Hippocampal formation (tissue), 2 donors: ENCODE results near the gene FOXO3.

ENCODE experiments used
- DNase-seq, 2 donors: peaks; one replicate each; lab custom pipeline; 2025; lab: John Stamatoyannopoulos, UW

FOXO3 gene

DNA sequence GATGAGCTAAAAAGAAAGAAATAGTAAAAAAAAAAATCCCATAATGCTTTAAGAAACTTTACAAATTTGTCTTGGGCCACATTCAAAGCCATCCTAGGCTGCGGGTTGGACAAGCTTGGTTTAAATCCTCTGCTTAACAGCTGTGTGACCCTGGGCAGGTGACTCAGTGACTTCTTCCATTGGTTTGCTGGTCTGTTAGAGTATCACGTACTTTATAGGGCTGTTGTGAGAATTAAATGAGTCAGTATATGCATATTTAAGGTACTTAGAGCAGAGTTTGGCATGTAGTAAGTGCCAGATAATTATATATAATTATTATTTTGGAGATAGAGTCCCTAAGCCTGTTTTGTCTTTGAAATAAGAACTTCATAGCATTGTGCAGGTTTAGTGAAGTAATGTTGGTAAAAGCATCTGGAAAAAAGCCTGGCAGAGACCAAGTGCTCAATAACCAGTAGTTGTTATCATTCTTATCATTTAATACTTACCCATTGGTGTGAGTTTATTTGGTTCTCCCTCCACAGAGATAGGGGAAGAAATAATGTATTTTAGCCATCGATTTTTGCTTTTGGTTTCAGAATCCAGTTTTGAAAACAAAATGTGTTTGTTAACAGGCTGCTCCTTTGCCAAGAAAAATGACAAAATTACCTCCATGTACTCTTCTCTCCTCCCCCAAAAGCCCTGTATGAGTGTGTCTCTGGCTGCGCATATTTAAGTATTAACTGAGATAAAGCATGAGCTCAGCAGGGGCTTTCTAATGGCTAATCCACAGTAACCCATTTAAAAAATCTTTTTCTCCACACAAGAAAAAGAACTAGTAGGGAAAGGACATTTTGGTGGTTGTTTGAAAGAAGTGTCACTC is 67.2 kb downstream of the FOXO3 start:
- no peak for DNase-seq

DNA sequence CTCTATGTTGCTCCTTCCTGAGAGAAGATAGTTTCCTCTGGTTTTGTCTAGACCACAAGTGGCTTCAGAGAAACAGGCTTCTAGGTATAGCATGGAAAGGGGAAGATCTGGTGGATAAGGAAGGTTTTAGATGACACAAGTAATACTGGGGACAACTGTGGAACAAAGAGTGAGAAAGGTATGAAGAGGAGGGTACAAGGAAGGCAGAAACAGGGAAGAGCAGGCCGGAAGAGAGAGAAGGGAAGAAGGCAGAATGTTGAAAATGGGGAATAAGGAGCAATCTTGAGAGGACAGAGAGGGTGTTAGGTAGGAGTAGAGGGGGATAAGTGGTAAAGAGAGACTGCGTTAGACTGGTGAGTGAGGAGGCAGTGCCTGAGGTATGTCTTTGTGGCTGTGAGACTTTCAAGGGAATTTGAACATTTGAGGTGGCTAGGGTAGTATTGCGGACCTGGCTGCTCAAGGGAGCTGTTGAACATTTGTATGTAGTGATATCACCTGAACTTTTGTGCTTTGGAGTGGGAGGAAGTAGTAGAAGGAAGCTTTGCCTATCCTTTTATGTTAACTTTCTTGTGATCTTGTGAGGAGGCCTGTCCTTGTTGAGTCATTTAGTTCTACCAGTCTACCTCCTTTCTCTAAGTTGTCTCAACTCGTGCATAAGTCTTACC is 69.5 kb downstream of the FOXO3 start:
- no peak for DNase-seq

- DNase-seq = no peak
Measured at GRCh38 chr6:108632441-108632840, 71.7 kb downstream of the FOXO3 start.

GRCh38 chr6:108633436-108633835 is 72.7 kb downstream of the FOXO3 start:
- DNase-seq = no peak

DNA sequence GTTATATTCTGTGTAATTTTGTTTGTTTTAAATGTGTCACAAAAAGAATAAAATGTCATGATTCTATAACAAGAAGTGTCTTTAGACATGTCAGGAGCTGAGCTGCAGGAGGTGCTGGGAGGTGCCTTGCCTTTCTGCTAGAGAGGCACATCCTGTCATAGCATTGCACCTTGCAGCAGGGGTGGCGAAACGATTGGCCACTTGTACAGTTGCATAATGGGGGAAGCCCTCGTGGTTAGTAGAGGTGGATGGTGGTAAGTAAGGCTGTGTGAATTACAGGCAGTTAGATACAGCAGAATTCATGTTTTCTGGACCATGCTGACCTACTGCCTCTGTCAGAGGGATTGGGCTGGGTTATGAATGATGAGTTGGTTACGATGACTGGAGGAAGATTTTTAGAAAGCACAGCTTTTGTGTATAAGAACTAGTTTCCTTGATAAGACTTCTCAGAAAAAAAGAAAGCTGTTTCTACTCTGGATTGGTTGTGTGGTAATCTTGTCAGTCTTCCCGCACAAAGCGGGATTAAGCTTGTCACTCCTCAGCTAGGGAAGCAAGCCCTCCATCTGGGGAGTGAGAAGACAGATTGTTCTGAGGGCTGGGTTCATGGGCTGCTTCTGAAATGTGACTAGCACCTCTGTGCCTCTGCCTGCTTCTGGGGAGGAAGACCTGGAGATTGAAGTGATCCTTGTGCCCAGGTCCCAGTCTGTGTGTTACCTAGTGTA is 74.9 kb downstream of the FOXO3 start:
- no peak for DNase-seq

DNA sequence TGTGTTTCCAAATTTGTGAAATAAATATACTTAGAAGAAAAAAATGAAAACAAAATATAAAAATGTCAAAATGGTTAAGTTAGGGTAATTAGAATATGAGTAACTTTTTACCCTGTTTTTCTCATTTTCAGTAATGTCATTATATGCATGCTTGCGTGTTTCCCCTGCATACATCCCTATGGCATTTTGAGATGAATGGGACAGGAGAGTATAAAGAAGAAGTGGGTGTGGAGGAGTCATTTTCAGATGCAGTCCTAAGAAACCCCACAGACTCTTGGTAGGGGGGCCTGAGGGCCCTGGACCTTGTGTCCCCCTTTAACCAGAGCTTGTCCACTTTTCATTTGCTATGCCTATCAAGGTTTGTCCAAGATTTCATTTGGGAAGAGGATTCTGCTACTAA is 77.2 kb downstream of the FOXO3 start:
- no peak for DNase-seq

GRCh38 chr6:108638993-108639392 is 78.3 kb downstream of the FOXO3 start:
- no peak for DNase-seq

DNA sequence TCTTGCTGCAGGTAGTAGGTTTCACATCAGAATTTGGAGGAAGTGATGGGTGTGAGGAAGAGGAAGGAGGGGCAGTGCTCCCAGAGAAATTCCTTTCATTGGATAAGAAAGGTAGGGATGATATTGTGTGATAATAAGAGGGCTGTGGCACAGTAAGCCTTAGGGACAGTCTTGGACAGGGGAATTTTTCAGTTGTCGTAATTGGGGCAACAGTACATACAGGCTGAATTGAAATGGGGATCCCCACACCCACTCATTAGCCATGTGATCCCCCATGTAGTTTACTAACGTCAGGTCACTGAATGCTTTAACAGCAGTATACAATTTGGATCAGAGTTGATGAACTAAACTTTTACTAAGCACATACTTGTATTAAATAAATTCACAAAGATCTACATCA is 79.4 kb downstream of the FOXO3 start:
- no peak for DNase-seq

- no peak for DNase-seq
Measured at GRCh38 chr6:108643184-108643583, 82.5 kb downstream of the FOXO3 start.

- DNase-seq = no peak
Measured at GRCh38 chr6:108644252-108644651, 83.5 kb downstream of the FOXO3 start.

DNA sequence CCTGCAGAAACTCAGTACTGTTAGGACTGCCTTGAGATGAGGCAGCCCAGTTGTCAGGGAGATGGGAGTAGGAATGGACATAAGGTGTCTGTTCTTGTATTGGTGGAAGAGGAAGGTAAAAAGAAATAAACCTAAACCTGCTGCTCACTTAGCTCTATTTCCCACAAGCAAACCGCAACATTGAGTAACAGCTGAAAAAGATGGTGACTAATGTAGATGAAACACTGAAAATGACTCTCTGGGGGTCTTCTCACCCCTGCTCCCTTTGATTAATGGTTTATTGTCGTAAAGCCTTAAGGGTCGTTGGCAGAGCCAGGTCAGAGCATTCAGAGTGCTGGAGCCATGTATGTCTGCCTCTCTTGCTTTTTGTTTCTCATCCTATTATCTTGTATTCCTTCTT is 87.5 kb downstream of the FOXO3 start:
- no peak for DNase-seq

DNA sequence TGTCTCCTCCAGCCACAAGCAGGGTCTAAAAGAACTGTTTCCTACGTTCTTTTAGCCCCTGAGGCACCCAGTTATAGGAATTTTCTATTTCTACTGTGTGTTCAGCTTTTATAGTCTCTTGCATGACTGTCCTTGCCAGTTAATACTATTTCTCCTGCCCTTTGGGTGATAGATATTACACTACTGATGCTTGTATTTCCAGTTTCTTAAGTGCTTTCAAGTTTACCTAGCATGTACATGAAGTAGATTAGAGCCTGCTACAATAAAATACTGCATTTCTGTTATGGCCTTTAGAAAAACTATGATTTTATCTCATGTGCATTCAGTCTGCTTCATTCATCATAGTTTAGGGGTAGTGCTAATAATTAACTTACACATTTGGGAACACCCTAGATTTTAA is 89.6 kb downstream of the FOXO3 start:
- no peak for DNase-seq

DNA sequence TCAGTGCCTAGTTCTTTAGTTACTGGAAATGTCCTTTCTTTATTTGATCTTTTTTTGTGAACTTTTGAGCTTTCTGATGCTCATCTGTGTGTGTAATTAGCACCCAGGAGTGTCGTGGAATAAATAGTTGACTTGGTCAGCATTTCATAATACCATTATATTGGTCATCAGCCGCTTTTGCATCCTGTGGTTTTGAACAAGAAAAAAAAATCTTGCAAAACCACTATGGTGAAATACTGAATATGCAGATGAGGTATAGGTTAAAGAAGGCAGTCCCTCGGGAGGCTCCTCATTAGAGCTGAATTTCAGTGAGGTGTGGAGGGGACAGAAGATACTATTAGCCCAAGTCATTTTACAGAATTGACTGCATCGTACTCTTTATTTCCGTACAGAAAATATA is 90.1 kb downstream of the FOXO3 start:
- no peak for DNase-seq

DNA sequence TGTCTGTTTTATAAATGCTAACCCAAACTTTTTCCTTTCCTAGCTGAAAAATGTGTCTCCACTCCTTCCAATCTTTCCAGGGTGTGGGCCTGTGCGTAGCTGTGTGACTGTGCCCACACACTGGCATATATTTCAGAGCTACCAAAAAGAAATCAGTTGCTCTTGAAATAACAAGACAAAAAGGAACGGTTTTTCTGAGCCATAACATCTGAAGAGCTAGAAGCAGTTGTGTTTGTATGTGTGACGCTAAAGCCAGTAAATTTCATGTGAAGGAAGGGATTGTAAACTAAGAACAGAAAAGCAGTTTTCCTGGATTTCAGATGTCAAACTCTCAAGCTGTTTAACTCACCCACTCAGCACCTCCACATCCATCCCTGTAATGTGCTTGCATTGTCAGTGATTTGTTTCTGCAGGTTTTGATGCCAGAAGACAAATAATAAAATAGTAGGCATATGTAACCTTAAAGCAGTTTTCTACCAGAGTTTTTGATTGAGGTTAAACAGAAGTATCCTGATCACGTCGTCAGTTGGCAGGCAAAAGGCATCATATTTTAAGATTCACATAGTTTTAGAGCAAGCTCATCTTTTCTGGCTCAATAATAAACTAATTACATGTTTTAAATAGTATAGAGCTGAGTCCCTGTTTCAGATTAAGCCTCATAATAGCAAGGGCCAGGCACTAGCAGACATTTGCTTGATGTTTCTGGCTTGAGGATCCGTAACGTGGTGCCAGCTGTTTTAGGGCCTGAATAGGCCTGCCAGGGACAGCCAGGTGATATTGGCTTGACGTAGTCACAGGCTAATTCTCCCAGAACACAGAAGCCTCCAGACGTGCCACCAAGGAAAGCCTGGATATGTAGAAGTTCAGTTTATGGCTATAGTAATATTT is 90.9 kb downstream of the FOXO3 start:
- no peak for DNase-seq

- no peak for DNase-seq
Measured at GRCh38 chr6:108652375-108652774, 91.7 kb downstream of the FOXO3 start.

DNA sequence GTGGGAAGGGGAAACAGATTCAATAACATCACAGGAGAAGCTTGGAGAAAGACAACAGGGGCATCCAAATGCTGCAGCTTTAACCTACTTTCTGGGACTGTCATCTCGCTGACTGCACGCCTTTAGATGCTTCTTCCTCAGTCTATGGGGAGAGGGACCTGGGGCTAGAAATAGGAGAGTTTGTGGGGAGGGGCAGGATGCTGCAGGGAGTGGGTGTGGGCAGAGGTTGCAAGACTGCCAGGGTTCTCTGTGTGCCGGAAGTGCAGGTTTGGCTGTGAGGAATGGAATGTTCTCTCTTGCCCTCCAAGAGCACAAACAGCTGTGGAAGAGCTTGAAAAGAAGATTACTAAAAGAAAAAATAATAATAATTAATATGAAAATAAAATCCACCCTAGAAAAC is 93.2 kb downstream of the FOXO3 start:
- DNase-seq = no peak

DNA sequence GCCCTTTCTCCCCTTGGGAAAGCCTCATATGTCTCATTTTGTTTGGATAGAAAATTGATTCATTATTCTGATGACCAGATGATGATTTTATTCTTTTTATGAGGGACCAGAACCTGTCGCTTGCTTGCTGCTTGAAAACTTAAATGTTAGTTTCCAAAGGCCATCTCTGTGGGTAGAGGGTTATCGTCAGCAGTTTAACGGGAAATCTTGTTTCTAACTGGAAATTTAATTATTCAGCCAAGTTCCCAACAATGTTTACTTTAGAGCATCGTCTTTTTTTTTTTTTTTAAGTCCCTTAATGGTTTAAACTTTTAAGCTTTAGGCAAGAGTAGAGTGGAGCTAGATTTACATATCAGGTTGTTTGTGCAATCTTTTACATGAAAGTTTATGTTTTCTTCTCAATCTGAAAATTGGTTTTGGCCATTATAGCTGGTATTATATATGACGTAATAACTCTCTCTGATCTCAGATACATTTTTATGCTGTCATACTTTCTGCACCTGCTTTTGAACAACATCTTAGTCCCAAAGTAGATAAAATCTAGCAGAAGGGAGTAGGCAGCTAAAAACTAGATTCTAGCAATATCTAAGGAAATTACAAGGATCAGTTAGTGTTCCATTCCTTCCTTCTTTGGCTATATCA is 93.9 kb downstream of the FOXO3 start:
- no peak for DNase-seq

DNA sequence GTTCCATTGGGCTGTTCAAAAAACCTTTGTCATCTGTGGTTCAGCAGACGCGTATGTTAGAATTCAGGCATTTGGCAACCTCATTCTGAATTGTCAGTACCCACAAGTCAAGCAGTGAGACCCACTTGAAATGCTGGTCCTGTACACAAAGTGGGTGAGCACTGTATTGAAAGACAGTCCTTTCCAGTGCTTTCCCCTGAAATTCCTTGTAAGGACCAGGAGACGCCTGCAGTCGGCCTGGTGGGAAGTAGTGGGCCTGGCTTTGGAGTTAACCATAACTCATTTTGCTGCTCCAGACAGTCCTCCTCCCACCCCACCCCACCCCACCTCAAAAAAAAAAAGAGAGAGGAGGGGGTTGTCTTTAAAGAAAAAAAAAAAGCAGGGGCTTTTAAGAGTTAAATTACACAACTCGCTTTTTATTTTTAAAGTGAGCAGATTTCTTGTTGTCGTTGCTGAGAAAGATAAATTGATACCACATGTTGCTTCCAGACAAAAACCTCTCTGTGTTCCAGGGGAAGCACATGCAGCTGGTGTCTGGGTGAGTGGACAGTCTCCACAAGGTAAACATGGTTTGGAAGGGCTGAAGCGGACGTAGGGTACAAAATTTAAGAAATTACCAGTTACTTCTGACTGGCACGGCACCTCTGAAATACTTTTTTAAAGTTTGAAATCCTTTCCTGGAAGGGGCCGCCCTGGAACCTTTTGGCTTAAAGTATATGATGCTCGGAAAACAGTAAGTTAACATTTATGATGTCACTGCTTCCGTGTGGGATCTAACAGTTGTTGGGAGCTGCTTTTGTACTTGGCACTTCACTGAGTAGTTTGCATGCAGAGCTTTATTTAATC is 95.3 kb downstream of the FOXO3 start:
- no peak for DNase-seq

- no peak for DNase-seq
Measured at GRCh38 chr6:108656836-108657235, 96.1 kb downstream of the FOXO3 start.

- DNase-seq = no peak
Measured at GRCh38 chr6:108658174-108658573, 97.5 kb downstream of the FOXO3 start.
